Prostate gland (tissue), 2 donors: ENCODE results near the gene EHBP1.

ENCODE experiments used
- CTCF ChIP-seq, 4 experiments: fragments of 200-600 bp in 2 of 4; fragments of 450-650 bp in 2 of 4; sonication (generic) in 2 of 4; IDR thresholded peaks; 1 replicate in 3 of 4; 2 replicates in 1 of 4; pipeline ENCODE4 v1.5.1; 2016 to 2019; ENCODE audit warnings: antibody characterized with exemption in 4 of 4, mild to moderate bottlenecking in 2 of 4, moderate library complexity in 2 of 4
- POLR2A ChIP-seq: fragments of 450-650 bp; IDR thresholded peaks from one replicate; pipeline ENCODE4 v1.6.1; 2016; ENCODE audit warnings: antibody characterized with exemption, mild to moderate bottlenecking

DNA sequence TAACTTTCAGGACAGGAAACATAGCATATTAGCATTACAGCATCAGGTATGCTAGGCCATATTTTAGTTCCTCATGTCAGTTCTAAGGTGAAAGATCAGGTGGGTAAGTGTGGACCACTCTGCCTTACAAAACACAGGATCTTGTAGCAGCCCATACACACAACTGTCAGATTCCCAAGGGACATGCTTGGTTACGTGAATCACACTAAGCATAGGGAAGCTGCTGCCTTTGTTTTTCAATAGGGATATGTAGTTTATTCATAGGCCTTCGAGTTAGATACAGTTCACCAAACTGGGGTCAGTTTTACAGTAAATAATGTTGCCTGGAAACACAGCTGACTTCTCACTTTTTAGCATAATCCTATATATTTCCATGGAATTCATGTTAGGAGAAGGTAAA lies 229.0 kb downstream of the EHBP1 start:
- no peak for TF ChIP-seq CTCF (IDR thresholded peaks at IDR 0.05)
- TF ChIP-seq POLR2A = no peak
